Endothelial cell (in vitro differentiated cells): ENCODE measurements around the gene AVPI1. TPM values are rescaled to one million over a fixed set of nuclear protein-coding genes. Genes with fewer than 3 reads are reported as not detected.

Experiments
- DNase-seq: peaks from one replicate; pipeline ENCODE4 v3.0.0; 2021; ENCODE audit warnings: low spot score
- H3K27ac Mint-ChIP-seq: one replicate; pipeline ENCODE4 v1.8.0; 2021; ENCODE audit warnings: mixed read lengths, inconsistent platforms; ENCODE audit not compliant: unreplicated experiment
- H3K27me3 Mint-ChIP-seq: one replicate; pipeline ENCODE4 v1.8.0; 2021; ENCODE audit warnings: mild to moderate bottlenecking, moderate library complexity, mixed read lengths, inconsistent platforms; ENCODE audit not compliant: unreplicated experiment
- H3K36me3 Mint-ChIP-seq: one replicate; pipeline ENCODE4 v1.8.0; 2021; ENCODE audit warnings: mild to moderate bottlenecking, low read depth, mixed read lengths, inconsistent platforms; ENCODE audit not compliant: unreplicated experiment
- H3K4me1 Mint-ChIP-seq: one replicate; pipeline ENCODE4 v1.8.0; 2021; ENCODE audit warnings: mild to moderate bottlenecking, mixed read lengths, inconsistent platforms; ENCODE audit not compliant: unreplicated experiment
- H3K4me3 Mint-ChIP-seq: one replicate; pipeline ENCODE4 v1.8.0; 2021; ENCODE audit warnings: mild to moderate bottlenecking, mixed read lengths, inconsistent platforms; ENCODE audit not compliant: unreplicated experiment
- H3K9me3 Mint-ChIP-seq: one replicate; pipeline ENCODE4 v1.8.0; 2021; ENCODE audit warnings: mixed read lengths, inconsistent platforms; ENCODE audit not compliant: unreplicated experiment
- CTCF ChIP-seq: fragments of 200-600 bp; sonication (generic); IDR thresholded peaks from one replicate; pipeline ENCODE4 v1.5.0; 2021; ENCODE audit warnings: antibody characterized with exemption; ENCODE audit not compliant: unreplicated experiment
- total RNA-seq: library from RNA; stranded (reverse); fragmentation: NEBNext Ultra II Directional; extraction: Animal tissue kit (Norgen Biotek cat#: 25700); gene quantifications from one replicate; pipeline ENCODE4 v1.2.1, GENCODE V29; 2021; ENCODE audit not compliant: unreplicated experiment

Gene AVPI1
- total RNA-seq, 1 donor from 2014 or later = 0.67 TPM

GRCh38 chr10:97632949-97633884 is 53.8 kb downstream of the AVPI1 start, which contains the start of gene MORN4:
MORN4 (minus strand) TSS chr10:97633500; CDS start chr10:97619653, 13,847 bp downstream.
- H3K36me3 Mint-ChIP-seq = no peaks in the 10 kb centered on the region
- peak; percentile 93 for DNase-seq

GRCh38 chr10:97631098-97631497 is 55.9 kb downstream of the AVPI1 start:
- H3K4me3 Mint-ChIP-seq = no peak overlapping the region
- H3K4me1 Mint-ChIP-seq = peaks cover 14% of the 10 kb centered on the region
- no peak for TF ChIP-seq CTCF
- DNase-seq = no peak
- peaks cover 2% of the 10 kb centered on the region for H3K27me3 Mint-ChIP-seq
- no peaks in the 10 kb centered on the region for H3K9me3 Mint-ChIP-seq
- no peaks in the 10 kb centered on the region for H3K36me3 Mint-ChIP-seq
- H3K27ac Mint-ChIP-seq = no peak overlapping the region

More at GRCh38 chr10:97632949-97633884, 53.8 kb downstream of the AVPI1 start, which contains the start of gene MORN4:
- Mint-ChIP-seq H3K9me3 (no peaks in the 10 kb centered on the region), H3K4me1 (peaks cover 14% of the 10 kb centered on the region), H3K27me3 (peaks cover 2% of the 10 kb centered on the region), H3K4me3 (peak within 1 kb of the TSS; percentile 99), H3K27ac (no peak within 1 kb of the TSS)
- no peak for TF ChIP-seq CTCF

- Mint-ChIP-seq H3K9me3 (no peaks in the 10 kb centered on the region), H3K4me3 (no peak overlapping the region), H3K27ac (no peak overlapping the region), H3K4me1 (peaks cover 14% of the 10 kb centered on the region), H3K36me3 (no peaks in the 10 kb centered on the region), H3K27me3 (peaks cover 3% of the 10 kb centered on the region)
- DNase-seq = no peak
- TF ChIP-seq CTCF = no peak
These were observed 57.8 kb downstream of the AVPI1 start for GRCh38 chr10:97629289-97629688.

- peaks cover 9% of the 10 kb centered on the region for H3K4me1 Mint-ChIP-seq
- peaks cover 2% of the 10 kb centered on the region for H3K27me3 Mint-ChIP-seq
- DNase-seq = no peak
- no peaks in the 10 kb centered on the region for H3K9me3 Mint-ChIP-seq
- no peak overlapping the region for H3K4me3 Mint-ChIP-seq
- H3K27ac Mint-ChIP-seq = no peak overlapping the region
- no peak for TF ChIP-seq CTCF
- H3K36me3 Mint-ChIP-seq = no peaks in the 10 kb centered on the region
These were observed 58.8 kb downstream of the AVPI1 start for GRCh38 chr10:97628228-97628627.

GRCh38 chr10:97627731-97628130 is 59.3 kb downstream of the AVPI1 start:
- H3K27me3 Mint-ChIP-seq = peaks cover 2% of the 10 kb centered on the region
- H3K4me1 Mint-ChIP-seq = peaks cover 4% of the 10 kb centered on the region
- H3K36me3 Mint-ChIP-seq = no peaks in the 10 kb centered on the region
- TF ChIP-seq CTCF = no peak
- no peak for DNase-seq
- H3K4me3 Mint-ChIP-seq = no peak overlapping the region
- no peaks in the 10 kb centered on the region for H3K9me3 Mint-ChIP-seq
- H3K27ac Mint-ChIP-seq = no peak overlapping the region
